Measurements from ENCODE around the gene RPS15.

RPS15 gene

GRCh38 chr19:1401138-1401888 is 36.9 kb upstream of the RPS15 start, which contains the start of gene GAMT:
Gene GAMT, minus strand, starts transcription at chr19:1401542. Its CDS starts 66 bp downstream, at chr19:1401476.
- peak; percentile 95 for DNase-seq (ENCODE audit: low spot score)
- peak; percentile 77 for TF ChIP-seq CTCF (IDR thresholded peaks at IDR 0.05; ENCODE audit: extremely low read depth, insufficient read depth, missing control alignments)
- in situ Hi-C loops (cut with MboI; ENCODE audit: low pct_unique_long_range_greater_than_20kb, low sequenced_read_pairs, unreplicated experiment), result no loop called here

GRCh38 chr19:1401889-1402217 is 36.3 kb upstream of the RPS15 start:
- DNase-seq (ENCODE audit: low spot score), result no peak
- in situ Hi-C loops (cut with MboI; ENCODE audit: low pct_unique_long_range_greater_than_20kb, low sequenced_read_pairs, unreplicated experiment), result no loop called here

GRCh38 chr19:1402411-1403070 is 35.7 kb upstream of the RPS15 start:
- in situ Hi-C loops (cut with MboI; ENCODE audit: low pct_unique_long_range_greater_than_20kb, low sequenced_read_pairs, unreplicated experiment), result no loop called here
- DNase-seq (ENCODE audit: low spot score), result no peak
- no peak for TF ChIP-seq CTCF (IDR thresholded peaks at IDR 0.05; ENCODE audit: extremely low read depth, insufficient read depth, missing control alignments)

More at GRCh38 chr19:1401889-1402217, 36.3 kb upstream of the RPS15 start:
- no peak for TF ChIP-seq CTCF (IDR thresholded peaks at IDR 0.05; ENCODE audit: extremely low read depth, insufficient read depth, missing control alignments)

GRCh38 chr19:1406774-1407527 is 31.2 kb upstream of the RPS15 start:
- peak; percentile 47 for TF ChIP-seq CTCF (IDR thresholded peaks at IDR 0.05; ENCODE audit: extremely low read depth, insufficient read depth, missing control alignments)
- peak; percentile 100 for DNase-seq (ENCODE audit: low spot score)
- in situ Hi-C loops (cut with MboI; ENCODE audit: low pct_unique_long_range_greater_than_20kb, low sequenced_read_pairs, unreplicated experiment), result no loop called here

DNA sequence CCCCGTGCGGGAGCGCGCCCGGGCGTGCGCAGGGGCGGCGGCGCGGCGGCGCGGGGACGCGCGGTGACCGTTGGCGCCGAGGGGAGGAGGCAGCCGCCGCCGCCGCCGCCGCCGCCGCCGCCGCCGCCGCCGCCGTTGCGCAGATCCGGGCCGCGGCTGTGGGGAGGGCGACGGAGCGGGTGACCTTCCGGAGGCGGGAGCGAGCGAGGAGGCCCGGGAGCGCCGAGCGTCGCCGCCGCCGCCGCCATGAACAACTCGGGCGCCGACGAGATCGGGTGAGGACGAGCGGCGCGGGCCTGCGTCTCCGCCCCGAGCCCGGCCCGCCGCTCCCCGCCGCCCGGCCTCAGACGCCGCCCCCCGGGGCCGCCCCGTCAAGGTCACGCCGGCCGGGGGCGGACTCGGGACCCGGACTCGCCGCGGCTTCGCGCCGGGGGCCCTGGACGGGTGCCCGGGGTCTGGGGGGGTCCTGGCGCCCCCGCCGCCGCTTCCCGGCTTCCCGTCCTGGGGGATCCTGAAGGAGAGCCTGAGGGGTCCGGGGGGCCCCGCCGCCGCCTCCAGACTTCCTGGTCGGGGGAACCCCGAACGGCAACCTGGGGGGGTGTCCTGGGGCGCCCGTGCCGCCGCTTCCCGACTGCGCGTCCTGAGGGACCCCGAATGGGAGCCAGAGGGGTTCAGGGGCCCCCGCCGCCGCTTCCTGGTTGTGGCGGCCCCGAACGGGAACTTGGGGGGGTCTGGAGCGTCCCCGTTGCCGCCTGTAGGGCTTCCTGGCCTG is 30.5 kb upstream of the RPS15 start, which contains the start of gene DAZAP1:
TSS of gene DAZAP1 (plus strand) at position 59 of the 772 bp plus-strand sequence. CDS start at position 247, 188 bp downstream.
- peak; percentile 82 for DNase-seq (ENCODE audit: low spot score)
- in situ Hi-C loops (cut with MboI; ENCODE audit: low pct_unique_long_range_greater_than_20kb, low sequenced_read_pairs, unreplicated experiment), result no loop called here
- no peak for TF ChIP-seq CTCF (IDR thresholded peaks at IDR 0.05; ENCODE audit: extremely low read depth, insufficient read depth, missing control alignments)
